GM12892 (cell line): ENCODE results near the gene GYPA.

ENCODE experiments used
- POLR2A ChIP-seq: IDR thresholded peaks from 2 replicates; pipeline ENCODE4 v1.6.1; 2011; ENCODE audit warnings: low read depth, low read length, control low read depth
- POLR2AphosphoS5 ChIP-seq: IDR thresholded peaks from 2 replicates; pipeline ENCODE4 v1.6.1; 2011; ENCODE audit warnings: low read depth, low read length, control low read depth

GRCh38 chr4:144115519-144115918 is 25.0 kb downstream of the GYPA start:
- TF ChIP-seq POLR2A (no peak), POLR2AphosphoS5 (no peak)
